ENCODE data around the gene GLT6D1.

The GLT6D1 gene

GRCh38 chr9:135611142-135611874, 28.0 kb downstream of the GLT6D1 start:
- Histone ChIP-seq H3K27me3 (ENCODE audit: control insufficient read depth, insufficient read depth, low read length) (no peaks in the 10 kb centered on the region), H3K4me1 (ENCODE audit: control insufficient read depth, insufficient read depth, low read length) (no peaks in the 10 kb centered on the region), H3K9me3 (ENCODE audit: control insufficient read depth, insufficient read depth, low read length) (no peaks in the 10 kb centered on the region), H3K9ac (ENCODE audit: low read depth, low read length) (no peak overlapping the region), H3K4me3 (ENCODE audit: low read depth, low read length) (no peak overlapping the region), H3K36me3 (ENCODE audit: control insufficient read depth, insufficient read depth, low read length) (no peaks in the 10 kb centered on the region)

- H3K36me3 ChIP-seq (ENCODE audit: control insufficient read depth, insufficient read depth, low read length): no peaks in the 10 kb centered on the region
- no peak overlapping the region for H3K4me3 ChIP-seq (ENCODE audit: low read depth, low read length)
- no peaks in the 10 kb centered on the region for H3K27me3 ChIP-seq (ENCODE audit: control insufficient read depth, insufficient read depth, low read length)
- H3K9me3 ChIP-seq (ENCODE audit: control insufficient read depth, insufficient read depth, low read length): no peaks in the 10 kb centered on the region
- H3K4me1 ChIP-seq (ENCODE audit: control insufficient read depth, insufficient read depth, low read length): no peaks in the 10 kb centered on the region
- no peak overlapping the region for H3K9ac ChIP-seq (ENCODE audit: low read depth, low read length)
Observed at GRCh38 chr9:135610290-135611141, 28.8 kb downstream of the GLT6D1 start.

- no peak overlapping the region for H3K9ac ChIP-seq (ENCODE audit: low read depth, low read length)
- H3K27me3 ChIP-seq (ENCODE audit: control insufficient read depth, insufficient read depth, low read length): no peaks in the 10 kb centered on the region
- no peaks in the 10 kb centered on the region for H3K36me3 ChIP-seq (ENCODE audit: control insufficient read depth, insufficient read depth, low read length)
- no peaks in the 10 kb centered on the region for H3K4me1 ChIP-seq (ENCODE audit: control insufficient read depth, insufficient read depth, low read length)
- no peak overlapping the region for H3K4me3 ChIP-seq (ENCODE audit: low read depth, low read length)
- no peaks in the 10 kb centered on the region for H3K9me3 ChIP-seq (ENCODE audit: control insufficient read depth, insufficient read depth, low read length)
Observed at GRCh38 chr9:135609366-135609955, 29.9 kb downstream of the GLT6D1 start.

- no peaks in the 10 kb centered on the region for H3K4me1 ChIP-seq (ENCODE audit: control insufficient read depth, insufficient read depth, low read length)
- H3K4me3 ChIP-seq (ENCODE audit: low read depth, low read length): no peak overlapping the region
- H3K27me3 ChIP-seq (ENCODE audit: control insufficient read depth, insufficient read depth, low read length): no peaks in the 10 kb centered on the region
- H3K9ac ChIP-seq (ENCODE audit: low read depth, low read length): no peak overlapping the region
- no peaks in the 10 kb centered on the region for H3K36me3 ChIP-seq (ENCODE audit: control insufficient read depth, insufficient read depth, low read length)
- no peaks in the 10 kb centered on the region for H3K9me3 ChIP-seq (ENCODE audit: control insufficient read depth, insufficient read depth, low read length)
Observed at GRCh38 chr9:135608999-135609317, 30.4 kb downstream of the GLT6D1 start.

- no peaks in the 10 kb centered on the region for H3K36me3 ChIP-seq (ENCODE audit: control insufficient read depth, insufficient read depth, low read length)
- no peaks in the 10 kb centered on the region for H3K27me3 ChIP-seq (ENCODE audit: control insufficient read depth, insufficient read depth, low read length)
- no peaks in the 10 kb centered on the region for H3K4me1 ChIP-seq (ENCODE audit: control insufficient read depth, insufficient read depth, low read length)
- H3K4me3 ChIP-seq (ENCODE audit: low read depth, low read length): no peak overlapping the region
- no peak overlapping the region for H3K9ac ChIP-seq (ENCODE audit: low read depth, low read length)
- no peaks in the 10 kb centered on the region for H3K9me3 ChIP-seq (ENCODE audit: control insufficient read depth, insufficient read depth, low read length)
Observed at GRCh38 chr9:135608294-135608998, 30.9 kb downstream of the GLT6D1 start.

- Histone ChIP-seq H3K9ac (ENCODE audit: low read depth, low read length) (no peak overlapping the region), H3K9me3 (ENCODE audit: control insufficient read depth, insufficient read depth, low read length) (no peaks in the 10 kb centered on the region), H3K36me3 (ENCODE audit: control insufficient read depth, insufficient read depth, low read length) (no peaks in the 10 kb centered on the region), H3K4me1 (ENCODE audit: control insufficient read depth, insufficient read depth, low read length) (no peaks in the 10 kb centered on the region), H3K27me3 (ENCODE audit: control insufficient read depth, insufficient read depth, low read length) (no peaks in the 10 kb centered on the region), H3K4me3 (ENCODE audit: low read depth, low read length) (no peak overlapping the region)
Observed at GRCh38 chr9:135607401-135608293, 31.7 kb downstream of the GLT6D1 start.

- Histone ChIP-seq H3K9ac (ENCODE audit: low read depth, low read length) (no peak overlapping the region), H3K4me1 (ENCODE audit: control insufficient read depth, insufficient read depth, low read length) (no peaks in the 10 kb centered on the region), H3K36me3 (ENCODE audit: control insufficient read depth, insufficient read depth, low read length) (no peaks in the 10 kb centered on the region), H3K4me3 (ENCODE audit: low read depth, low read length) (no peak overlapping the region), H3K27me3 (ENCODE audit: control insufficient read depth, insufficient read depth, low read length) (no peaks in the 10 kb centered on the region), H3K9me3 (ENCODE audit: control insufficient read depth, insufficient read depth, low read length) (no peaks in the 10 kb centered on the region)
Observed at GRCh38 chr9:135606885-135607259, 32.5 kb downstream of the GLT6D1 start.

GRCh38 chr9:135605238-135605781, 34.0 kb downstream of the GLT6D1 start:
- Histone ChIP-seq H3K36me3 (ENCODE audit: control insufficient read depth, insufficient read depth, low read length) (no peaks in the 10 kb centered on the region), H3K27me3 (ENCODE audit: control insufficient read depth, insufficient read depth, low read length) (no peaks in the 10 kb centered on the region), H3K9me3 (ENCODE audit: control insufficient read depth, insufficient read depth, low read length) (no peaks in the 10 kb centered on the region), H3K4me3 (ENCODE audit: low read depth, low read length) (no peak overlapping the region), H3K4me1 (ENCODE audit: control insufficient read depth, insufficient read depth, low read length) (no peaks in the 10 kb centered on the region), H3K9ac (ENCODE audit: low read depth, low read length) (no peak overlapping the region)

- Histone ChIP-seq H3K27me3 (ENCODE audit: control insufficient read depth, insufficient read depth, low read length) (no peaks in the 10 kb centered on the region), H3K4me1 (ENCODE audit: control insufficient read depth, insufficient read depth, low read length) (no peaks in the 10 kb centered on the region), H3K4me3 (ENCODE audit: low read depth, low read length) (no peak overlapping the region), H3K9ac (ENCODE audit: low read depth, low read length) (no peak overlapping the region), H3K9me3 (ENCODE audit: control insufficient read depth, insufficient read depth, low read length) (no peaks in the 10 kb centered on the region), H3K36me3 (ENCODE audit: control insufficient read depth, insufficient read depth, low read length) (no peaks in the 10 kb centered on the region)
Observed at GRCh38 chr9:135604437-135605237, 34.7 kb downstream of the GLT6D1 start.

GRCh38 chr9:135602789-135603481, 36.4 kb downstream of the GLT6D1 start:
- Histone ChIP-seq H3K4me3 (ENCODE audit: low read depth, low read length) (no peak overlapping the region), H3K9me3 (ENCODE audit: control insufficient read depth, insufficient read depth, low read length) (no peaks in the 10 kb centered on the region)

More at GRCh38 chr9:135602789-135603481, 36.4 kb downstream of the GLT6D1 start:
- Histone ChIP-seq H3K27me3 (ENCODE audit: control insufficient read depth, insufficient read depth, low read length) (no peaks in the 10 kb centered on the region), H3K4me1 (ENCODE audit: control insufficient read depth, insufficient read depth, low read length) (no peaks in the 10 kb centered on the region), H3K36me3 (ENCODE audit: control insufficient read depth, insufficient read depth, low read length) (no peaks in the 10 kb centered on the region), H3K9ac (ENCODE audit: low read depth, low read length) (no peak overlapping the region)
